Astrocyte (in vitro differentiated cells and primary cell): Measurements from ENCODE around the gene SLC45A1. TPM values are rescaled to one million over a fixed set of nuclear protein-coding genes. Genes with fewer than 3 reads are reported as not detected.

ENCODE experiments used
- DNase-seq: peaks from one replicate; pipeline ENCODE4 v3.0.0-alpha.2; 2010; ENCODE audit warnings: low read depth
- FAIRE-seq: peaks from 2 replicates; lab custom pipeline; 2011; peaks lifted over from hg19 to GRCh38; lab: Jason Lieb, UNC
- H2AFZ ChIP-seq: 2 replicates; pipeline ENCODE4 v1.6.0; 2012; ENCODE audit warnings: low read depth, low read length, inconsistent platforms
- H3K27ac ChIP-seq: 2 replicates; pipeline ENCODE4 v1.5.1; 2011; ENCODE audit warnings: low read depth, low read length, inconsistent platforms
- H3K27me3 ChIP-seq: 2 replicates; pipeline ENCODE4 v1.6.0; 2011; ENCODE audit warnings: low read length, inconsistent platforms; ENCODE audit not compliant: insufficient read depth
- H3K36me3 ChIP-seq: 2 replicates; pipeline ENCODE4 v1.5.1; 2011; ENCODE audit warnings: low read length, inconsistent platforms; ENCODE audit not compliant: insufficient read depth
- H3K4me1 ChIP-seq: 2 replicates; pipeline ENCODE4 v1.5.1; 2011; ENCODE audit warnings: low read length, inconsistent platforms; ENCODE audit not compliant: insufficient read depth
- H3K4me2 ChIP-seq: 2 replicates; pipeline ENCODE4 v1.6.0; 2012; ENCODE audit warnings: low read length, inconsistent platforms
- H3K4me3 ChIP-seq: 2 replicates; pipeline ENCODE4 v1.5.1; 2011; ENCODE audit warnings: low read depth, mild to moderate bottlenecking, low read length, inconsistent platforms; ENCODE audit not compliant: insufficient read depth
- H3K79me2 ChIP-seq: 2 replicates; pipeline ENCODE4 v1.6.0; 2012; ENCODE audit warnings: mild to moderate bottlenecking, low read length, inconsistent platforms; ENCODE audit not compliant: insufficient read depth
- H3K9ac ChIP-seq: 2 replicates; pipeline ENCODE4 v1.6.0; 2012; ENCODE audit warnings: mild to moderate bottlenecking, low read length, inconsistent platforms
- H3K9me3 ChIP-seq: 2 replicates; pipeline ENCODE4 v1.5.1; 2012; ENCODE audit warnings: low read depth, mild to moderate bottlenecking, low read length, inconsistent platforms; ENCODE audit not compliant: insufficient read depth
- H4K20me1 ChIP-seq: 2 replicates; pipeline ENCODE4 v1.6.0; 2012; ENCODE audit warnings: low read length, inconsistent platforms; ENCODE audit not compliant: insufficient read depth
- H3K27ac Mint-ChIP-seq: one replicate; pipeline ENCODE4 v1.8.0; 2021; ENCODE audit warnings: mild to moderate bottlenecking, mixed read lengths; ENCODE audit not compliant: unreplicated experiment
- H3K27me3 Mint-ChIP-seq: one replicate; pipeline ENCODE4 v1.8.0; 2021; ENCODE audit warnings: low read depth, mixed read lengths; ENCODE audit not compliant: unreplicated experiment
- H3K36me3 Mint-ChIP-seq: one replicate; pipeline ENCODE4 v1.8.0; 2021; ENCODE audit warnings: low read depth, mixed read lengths; ENCODE audit not compliant: unreplicated experiment
- H3K4me1 Mint-ChIP-seq: one replicate; pipeline ENCODE4 v1.8.0; 2021; ENCODE audit warnings: low read depth, mixed read lengths; ENCODE audit not compliant: unreplicated experiment
- H3K4me3 Mint-ChIP-seq: one replicate; pipeline ENCODE4 v1.8.0; 2021; ENCODE audit warnings: mild to moderate bottlenecking, moderate library complexity, mixed read lengths; ENCODE audit not compliant: unreplicated experiment
- H3K9me3 Mint-ChIP-seq: one replicate; pipeline ENCODE4 v1.8.0; 2021; ENCODE audit warnings: mild to moderate bottlenecking, mixed read lengths; ENCODE audit not compliant: unreplicated experiment
- CTCF ChIP-seq: IDR thresholded peaks from 2 replicates; pipeline ENCODE4 v1.5.1; 2011; ENCODE audit warnings: low read depth, mild to moderate bottlenecking, inconsistent platforms, low read length, moderate library complexity; ENCODE audit not compliant: insufficient read depth
- EZH2 ChIP-seq: IDR thresholded peaks from 2 replicates; pipeline ENCODE4 v1.6.1; 2012; ENCODE audit warnings: mild to moderate bottlenecking, low read length, inconsistent platforms; ENCODE audit not compliant: insufficient read depth
- total RNA-seq: library from RNA; stranded (reverse); gene quantifications from 2 replicates; pipeline ENCODE4 v1.2.1, GENCODE V29; 2021

The SLC45A1 gene
- total RNA-seq, 1 donor from 2014 or later, result 0.95 TPM

- Mint-ChIP-seq H3K27ac (no peak overlapping the region), H3K4me3 (no peak overlapping the region), H3K4me1 (peaks cover 11% of the 10 kb centered on the region), H3K9me3 (no peaks in the 10 kb centered on the region), H3K27me3 (peaks cover 7% of the 10 kb centered on the region), H3K36me3 (no peaks in the 10 kb centered on the region)
- H3K4me2 ChIP-seq, result no peak overlapping the region
- no peak overlapping the region for H3K4me3 ChIP-seq
- no peaks in the 10 kb centered on the region for H3K27me3 ChIP-seq
- H3K9me3 ChIP-seq, result no peaks in the 10 kb centered on the region
- peaks cover 6% of the 10 kb centered on the region for H3K4me1 ChIP-seq
- no peak overlapping the region for H3K9ac ChIP-seq
- DNase-seq (no peak), FAIRE-seq (no peak)
- no peak overlapping the region for H3K27ac ChIP-seq
- H3K79me2 ChIP-seq, result no peaks in the 10 kb centered on the region
- H3K36me3 ChIP-seq, result no peaks in the 10 kb centered on the region
- H4K20me1 ChIP-seq, result no peaks in the 10 kb centered on the region
- TF ChIP-seq EZH2, result no peak
- TF ChIP-seq CTCF, result no peak
- H2AFZ ChIP-seq, result no peak overlapping the region
These were observed 6.7 kb upstream of the SLC45A1 start for GRCh38 chr1:8311068-8311718.

GRCh38 chr1:8312235-8313218, 5.4 kb upstream of the SLC45A1 start:
- H3K27ac ChIP-seq, result no peak overlapping the region
- FAIRE-seq (no peak), DNase-seq (no peak)
- no peak overlapping the region for H3K9ac ChIP-seq
- Mint-ChIP-seq H3K27me3 (peaks cover 13% of the 10 kb centered on the region), H3K27ac (no peak overlapping the region), H3K9me3 (no peaks in the 10 kb centered on the region), H3K4me3 (no peak overlapping the region), H3K4me1 (peaks cover 11% of the 10 kb centered on the region), H3K36me3 (no peaks in the 10 kb centered on the region)
- TF ChIP-seq EZH2 (no peak), CTCF (no peak)
- peaks cover 6% of the 10 kb centered on the region for H3K4me1 ChIP-seq
- H3K27me3 ChIP-seq, result no peaks in the 10 kb centered on the region
- no peak overlapping the region for H3K4me2 ChIP-seq
- no peaks in the 10 kb centered on the region for H3K36me3 ChIP-seq
- H2AFZ ChIP-seq, result no peak overlapping the region
- H3K4me3 ChIP-seq, result no peak overlapping the region
- H4K20me1 ChIP-seq, result no peaks in the 10 kb centered on the region
- no peaks in the 10 kb centered on the region for H3K79me2 ChIP-seq
- H3K9me3 ChIP-seq, result no peaks in the 10 kb centered on the region
